GM23338 (cell line): ENCODE measurements around the gene SLC39A11. TPM values are rescaled to one million over a fixed set of nuclear protein-coding genes. Genes with fewer than 3 reads are reported as not detected.

ENCODE experiments used
- ATAC-seq: fragments of 200-7000 bp; cut with Tn5 transposase; 3 replicates; pipeline ENCODE4 v1.9.1; 2020
- DNase-seq: peaks from one replicate; pipeline ENCODE4 v3.0.0-alpha.2; 2015; ENCODE audit warnings: low spot score
- H2AFZ ChIP-seq: fragments of 200-600 bp; sonication (generic); 2 replicates; pipeline ENCODE4 v1.8.0; 2016; ENCODE audit warnings: antibody characterized with exemption, mild to moderate bottlenecking, moderate library complexity
- H3F3A ChIP-seq: fragments of 200-600 bp; sonication (generic); replicated peaks from 2 replicates; pipeline ENCODE4 v1.8.0; 2017; ENCODE audit warnings: antibody characterized with exemption, mixed run types, low read depth
- H3K27ac ChIP-seq: fragments of 200-600 bp; sonication (generic); 2 replicates; pipeline ENCODE4 v1.6.1; 2016; ENCODE audit warnings: low read depth
- H3K27me3 ChIP-seq: fragments of 200-600 bp; sonication (generic); 2 replicates; pipeline ENCODE4 v1.8.0; 2016; ENCODE audit warnings: mild to moderate bottlenecking, mixed run types, moderate library complexity; ENCODE audit not compliant: insufficient read depth
- H3K36me3 ChIP-seq: fragments of 200-600 bp; sonication (generic); 2 replicates; pipeline ENCODE4 v1.8.0; 2016; ENCODE audit warnings: mild to moderate bottlenecking; ENCODE audit not compliant: insufficient read depth
- H3K4me1 ChIP-seq: fragments of 200-600 bp; sonication (generic); 2 replicates; pipeline ENCODE4 v1.8.0; 2016; ENCODE audit warnings: mild to moderate bottlenecking, moderate library complexity; ENCODE audit not compliant: insufficient read depth
- H3K4me2 ChIP-seq: fragments of 200-600 bp; sonication (generic); 2 replicates; pipeline ENCODE4 v1.7.1; 2017; ENCODE audit warnings: mixed run types
- H3K4me3 ChIP-seq: fragments of 200-600 bp; sonication (generic); 2 replicates; pipeline ENCODE4 v1.6.1; 2016; ENCODE audit warnings: mixed run types
- H3K79me2 ChIP-seq: fragments of 200-600 bp; sonication (generic); replicated peaks from 2 replicates; pipeline ENCODE4 v1.8.0; 2017; ENCODE audit warnings: mild to moderate bottlenecking; ENCODE audit not compliant: insufficient read depth
- H3K9me2 ChIP-seq: fragments of 200-600 bp; sonication (generic); 2 replicates; pipeline ENCODE4 v1.8.0; 2017; ENCODE audit not compliant: insufficient read depth
- H4K20me1 ChIP-seq: fragments of 200-600 bp; sonication (generic); replicated peaks from 2 replicates; pipeline ENCODE4 v1.8.0; 2017; ENCODE audit warnings: mild to moderate bottlenecking; ENCODE audit not compliant: insufficient read depth
- H3K27ac Mint-ChIP-seq: 2 replicates; pipeline ENCODE4 v1.8.0; 2020; ENCODE audit warnings: inconsistent platforms, mild to moderate bottlenecking, moderate library complexity, mixed read lengths
- H3K27me3 Mint-ChIP-seq: 3 replicates; pipeline ENCODE4 v1.8.0; 2022; ENCODE audit warnings: low read depth, mild to moderate bottlenecking, moderate library complexity, mixed read lengths, inconsistent platforms; ENCODE audit not compliant: insufficient read depth, poor library complexity
- H3K36me3 Mint-ChIP-seq: 3 replicates; pipeline ENCODE4 v1.8.0; 2021; ENCODE audit warnings: low read depth, mild to moderate bottlenecking, inconsistent platforms, moderate library complexity, mixed read lengths
- H3K4me1 Mint-ChIP-seq: 3 replicates; pipeline ENCODE4 v1.8.0; 2020; ENCODE audit warnings: mild to moderate bottlenecking, inconsistent platforms, mixed read lengths
- H3K4me3 Mint-ChIP-seq: 3 replicates; pipeline ENCODE4 v1.8.0; 2021; ENCODE audit warnings: moderate library complexity, mild to moderate bottlenecking, inconsistent platforms, mixed read lengths
- H3K9me3 Mint-ChIP-seq: 3 replicates; pipeline ENCODE4 v1.8.0; 2020; ENCODE audit warnings: moderate library complexity, mild to moderate bottlenecking, inconsistent platforms, mixed read lengths
- CREB1 ChIP-seq: fragments of 250-450 bp; sonication (Bioruptor Pico); IDR thresholded peaks from 2 replicates; pipeline ENCODE4 v1.5.0; 2020; ENCODE audit warnings: low read depth, mild to moderate bottlenecking, moderate library complexity
- CTCF ChIP-seq, 2 experiments: fragments of 200-600 bp in 1 of 2; sonication (generic) in 1 of 2; conservative IDR thresholded peaks; 2 replicates each; pipeline versions ENCODE4 v1.5.1 to v1.6.1; 2016 to 2017; ENCODE audit warnings: antibody characterized with exemption in 2 of 2, low read depth in 2 of 2, mild to moderate bottlenecking in 2 of 2, moderate library complexity in 1 of 2
- EZH2 ChIP-seq: fragments of 200-600 bp; sonication (generic); IDR thresholded peaks from one replicate; pipeline ENCODE4 v1.8.0; 2017; ENCODE audit warnings: antibody characterized with exemption, mild to moderate bottlenecking, low read depth; ENCODE audit not compliant: unreplicated experiment
- EZH2phosphoT487 ChIP-seq: fragments of 200-600 bp; sonication (generic); IDR thresholded peaks from one replicate; pipeline ENCODE4 v1.8.1; 2018; ENCODE audit warnings: antibody characterized with exemption; ENCODE audit not compliant: unreplicated experiment
- JUNB ChIP-seq: IDR thresholded peaks from one replicate; pipeline ENCODE4 v1.6.1; 2016; ENCODE audit warnings: antibody characterized with exemption; ENCODE audit not compliant: unreplicated experiment
- NANOG ChIP-seq: IDR thresholded peaks from 2 replicates; pipeline ENCODE4 v1.6.1; 2016; ENCODE audit warnings: antibody characterized with exemption, borderline replicate concordance
- POLR2AphosphoS5 ChIP-seq: IDR thresholded peaks from 2 replicates; pipeline ENCODE4 v1.6.1; 2016; ENCODE audit warnings: antibody characterized with exemption, low read depth
- REST ChIP-seq: IDR thresholded peaks from one replicate; pipeline ENCODE4 v1.6.1; 2018; ENCODE audit warnings: antibody characterized with exemption; ENCODE audit not compliant: unreplicated experiment
- STAT1 ChIP-seq: IDR thresholded peaks from one replicate; pipeline ENCODE4 v1.6.1; 2016; ENCODE audit warnings: antibody characterized with exemption; ENCODE audit not compliant: unreplicated experiment
- ZNF114 ChIP-seq: fragments of 250-450 bp; sonication (Bioruptor Pico); IDR thresholded peaks from 2 replicates; pipeline ENCODE4 v1.5.0; 2020; ENCODE audit warnings: mild to moderate bottlenecking, moderate library complexity
- ZNF331 ChIP-seq: fragments of 250-450 bp; sonication (Bioruptor Pico); IDR thresholded peaks from 2 replicates; pipeline ENCODE4 v1.5.0; 2020; ENCODE audit warnings: low read depth, mild to moderate bottlenecking, moderate library complexity
- ZNF462 ChIP-seq: fragments of 250-450 bp; sonication (Bioruptor Pico); IDR thresholded peaks from 2 replicates; pipeline ENCODE4 v1.5.0; 2020; ENCODE audit warnings: mild to moderate bottlenecking, moderate library complexity
- polyA plus RNA-seq: library from polyadenylated mRNA; unstranded; fragments of >200 nt; fragmentation: Nextera tagmentation; extraction: Ambion mirVana; gene quantifications from 2 replicates; pipeline ENCODE4 v1.2.1, GENCODE V29; 2016
- total RNA-seq: library from RNA; depleted of rRNA; stranded (reverse); fragments of >200 nt; shearing (Covaris generic); gene quantifications from 2 replicates; pipeline ENCODE4 v1.2.3, GENCODE V29; 2014
- TF ChIP-seq, protein P1 (sequence below): IDR thresholded peaks from 2 replicates; pipeline ENCODE4 v1.6.1; 2016; ENCODE audit warnings: antibody characterized with exemption

SLC39A11 gene
- total and polyA plus RNA-seq, 2 experiments from 2014 or later: 10.8 to 18.1 TPM

DNA sequence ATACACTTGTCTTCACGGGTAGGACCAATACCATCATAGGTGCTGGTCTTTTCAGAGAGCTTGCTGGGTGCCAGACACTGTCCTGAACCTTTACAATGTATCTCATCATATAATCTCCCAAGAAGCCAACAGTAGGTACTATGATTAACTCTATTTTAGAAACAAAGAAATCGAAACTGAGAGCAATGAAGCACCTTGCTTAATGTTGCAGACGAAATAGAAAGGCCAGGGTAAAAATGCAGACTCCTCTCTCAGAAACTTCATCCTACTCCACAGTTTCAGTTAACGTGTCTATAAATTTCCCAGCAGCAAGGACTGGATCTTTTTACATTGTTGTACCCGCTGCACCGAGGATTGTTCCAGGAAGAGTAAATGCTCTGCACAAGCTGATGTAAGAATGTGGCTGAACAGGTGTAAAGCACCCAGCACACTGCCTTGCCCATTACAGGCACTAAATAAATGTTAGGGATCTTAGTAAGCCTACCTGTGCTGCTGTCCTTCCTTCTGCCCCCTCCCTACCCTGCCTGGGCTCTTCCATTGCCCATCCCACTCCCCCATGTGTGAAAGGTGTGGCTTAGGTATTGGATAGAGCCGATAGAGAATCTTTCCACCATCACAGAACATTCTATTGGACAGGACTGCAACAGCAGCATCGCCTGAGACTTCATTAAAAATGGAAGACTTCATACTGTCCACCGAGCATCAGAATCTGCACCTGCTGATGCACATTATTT is 495.0 kb downstream of the SLC39A11 start:
- Histone ChIP-seq H3F3A (no peaks in the 10 kb centered on the region), H4K20me1 (no peaks in the 10 kb centered on the region), H3K4me2 (no peak overlapping the region), H3K4me1 (peaks cover 2% of the 10 kb centered on the region), H3K79me2 (no peaks in the 10 kb centered on the region), H3K27me3 (peaks cover under 1% of the 10 kb centered on the region; the same call in 1 of the 2 replicates), H3K27ac (no peak overlapping the region), H3K9me2 (no peaks in the 10 kb centered on the region), H3K36me3 (no peaks in the 10 kb centered on the region), H2AFZ (no peak overlapping the region), H3K4me3 (no peak overlapping the region)
- no peak overlapping the region for H3K27ac Mint-ChIP-seq
- ATAC-seq (no peak), DNase-seq (no peak)
- no peaks in the 10 kb centered on the region for H3K9me3 Mint-ChIP-seq
- TF ChIP-seq ZNF462 (CRISPR knock-in tag) (no peak), STAT1 (no peak), JUNB (no peak), ZNF331 (CRISPR knock-in tag) (no peak), CTCF (conservative IDR thresholded peaks at IDR 0.05; ENCODE audit: low read depth in 2 of 2) (no peak), EZH2 (no peak), POLR2AphosphoS5 (no peak), ZNF114 (CRISPR knock-in tag) (no peak), NANOG (no peak), REST (no peak), CREB1 (CRISPR knock-in tag) (no peak), EZH2phosphoT487 (no peak)
- TF ChIP-seq, protein P1, sequence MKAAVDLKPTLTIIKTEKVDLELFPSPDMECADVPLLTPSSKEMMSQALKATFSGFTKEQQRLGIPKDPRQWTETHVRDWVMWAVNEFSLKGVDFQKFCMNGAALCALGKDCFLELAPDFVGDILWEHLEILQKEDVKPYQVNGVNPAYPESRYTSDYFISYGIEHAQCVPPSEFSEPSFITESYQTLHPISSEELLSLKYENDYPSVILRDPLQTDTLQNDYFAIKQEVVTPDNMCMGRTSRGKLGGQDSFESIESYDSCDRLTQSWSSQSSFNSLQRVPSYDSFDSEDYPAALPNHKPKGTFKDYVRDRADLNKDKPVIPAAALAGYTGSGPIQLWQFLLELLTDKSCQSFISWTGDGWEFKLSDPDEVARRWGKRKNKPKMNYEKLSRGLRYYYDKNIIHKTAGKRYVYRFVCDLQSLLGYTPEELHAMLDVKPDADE: no peak
- H3K4me1 Mint-ChIP-seq: peaks cover 14% of the 10 kb centered on the region
- peaks cover 9% of the 10 kb centered on the region for H3K27me3 Mint-ChIP-seq
- H3K36me3 Mint-ChIP-seq: no peaks in the 10 kb centered on the region
- H3K4me3 Mint-ChIP-seq: no peak overlapping the region
